Measurements from ENCODE around the gene KLRD1.

- TF ChIP-seq CTCF (conservative IDR thresholded peaks at IDR 0.05; ENCODE audit: low read depth in 2 of 2) (no peak), ZNF462 (CRISPR knock-in tag; IDR thresholded peaks at IDR 0.05) (no peak), EZH2 (IDR thresholded peaks at IDR 0.05; ENCODE audit: low read depth, unreplicated experiment) (no peak), POLR2AphosphoS5 (IDR thresholded peaks at IDR 0.05; ENCODE audit: low read depth) (no peak), JUNB (IDR thresholded peaks at IDR 0.05; ENCODE audit: unreplicated experiment) (no peak), REST (IDR thresholded peaks at IDR 0.05; ENCODE audit: unreplicated experiment) (no peak), CREB1 (CRISPR knock-in tag; IDR thresholded peaks at IDR 0.05; ENCODE audit: low read depth) (no peak)
Observed at GRCh38 chr12:10272467-10272866, 35.2 kb upstream of the KLRD1 start.
